CD4-positive, alpha-beta T cell treated with Interleukin-4 for 4 hours (primary cell): Measurements from ENCODE around the gene UCN3.
A peak's percentile ranks its signal among the peaks of the same experiment; 100 is the strongest.

Experiments used
- DNase-seq: peaks from one replicate; pipeline ENCODE4 v3.0.0-alpha.2; 2020

The UCN3 gene, protein sequence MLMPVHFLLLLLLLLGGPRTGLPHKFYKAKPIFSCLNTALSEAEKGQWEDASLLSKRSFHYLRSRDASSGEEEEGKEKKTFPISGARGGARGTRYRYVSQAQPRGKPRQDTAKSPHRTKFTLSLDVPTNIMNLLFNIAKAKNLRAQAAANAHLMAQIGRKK

DNA sequence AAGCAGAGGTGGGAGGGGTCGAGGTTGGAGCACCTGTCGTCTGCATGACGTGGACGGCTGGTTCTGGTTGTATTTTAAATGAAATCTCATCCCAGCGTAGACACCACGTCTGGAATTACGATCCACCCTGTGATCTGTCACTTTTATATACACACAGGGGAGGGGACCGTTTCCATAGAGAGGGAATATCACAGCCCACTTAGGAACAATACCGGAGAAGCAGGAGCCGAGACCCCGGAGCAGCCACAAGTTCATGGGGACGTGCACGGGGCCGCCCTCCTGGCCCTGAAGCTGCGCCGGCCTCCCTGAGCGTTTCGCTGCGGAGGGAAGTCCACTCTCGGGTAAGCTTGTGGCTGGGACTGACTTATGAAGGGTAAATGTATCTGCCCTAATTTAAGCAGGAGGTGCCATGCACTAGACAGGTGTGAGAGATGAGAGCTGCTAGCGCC, at the start of gene UCN3:
UCN3 (plus strand) TSS at position 77 of the 449 bp plus-strand sequence. CDS start 8,755 bp downstream, outside the sequence.
- DNase-seq, result no peak

DNA sequence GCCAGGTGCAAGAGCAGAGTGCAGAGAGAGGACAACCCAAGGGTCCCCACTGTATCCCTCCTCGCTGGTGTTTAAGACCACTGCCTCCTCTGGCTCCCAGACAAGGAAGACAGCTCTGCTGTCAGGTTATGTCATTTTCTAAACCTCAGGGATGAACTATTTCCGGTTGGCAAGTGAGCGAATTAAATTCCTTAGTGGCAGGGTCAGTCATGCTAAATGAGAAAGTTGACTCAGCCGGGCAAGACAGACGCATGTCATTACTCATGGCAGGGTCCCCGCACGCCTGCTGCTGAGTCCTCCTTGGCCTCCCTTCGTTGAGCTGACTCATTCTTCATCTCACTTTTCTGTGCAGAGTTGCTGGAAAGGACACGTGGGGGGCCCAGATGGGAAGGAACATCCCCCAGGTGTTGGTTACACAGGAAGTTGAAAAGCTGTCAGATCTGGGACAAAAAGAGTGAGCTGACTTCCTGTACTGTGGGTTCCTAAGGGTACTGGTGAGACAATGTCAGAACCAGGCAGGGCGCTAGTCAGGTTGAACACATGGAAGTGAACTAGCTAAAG, 47.1 kb upstream of the UCN3 start:
- peak; percentile 79 for DNase-seq

DNA sequence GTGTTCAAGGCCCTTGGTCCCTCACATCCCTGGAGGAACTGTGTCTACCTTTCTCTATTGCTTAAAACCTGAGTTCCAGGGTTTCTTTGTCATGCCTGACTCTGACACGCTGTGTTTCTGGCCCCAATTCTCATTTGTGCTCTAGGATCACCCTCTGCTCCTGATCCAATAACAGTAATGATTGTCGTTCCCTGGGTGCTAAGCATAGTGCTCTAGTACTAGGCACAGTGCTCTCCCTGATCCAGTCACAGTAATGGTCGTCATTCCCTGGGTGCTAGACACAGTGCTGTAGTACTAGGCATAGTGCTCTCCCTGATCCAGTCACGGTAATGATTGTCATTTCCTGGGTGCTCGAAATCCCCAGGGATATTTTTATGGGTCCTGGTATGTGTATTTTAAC, 46.6 kb upstream of the UCN3 start:
- no peak for DNase-seq

DNA sequence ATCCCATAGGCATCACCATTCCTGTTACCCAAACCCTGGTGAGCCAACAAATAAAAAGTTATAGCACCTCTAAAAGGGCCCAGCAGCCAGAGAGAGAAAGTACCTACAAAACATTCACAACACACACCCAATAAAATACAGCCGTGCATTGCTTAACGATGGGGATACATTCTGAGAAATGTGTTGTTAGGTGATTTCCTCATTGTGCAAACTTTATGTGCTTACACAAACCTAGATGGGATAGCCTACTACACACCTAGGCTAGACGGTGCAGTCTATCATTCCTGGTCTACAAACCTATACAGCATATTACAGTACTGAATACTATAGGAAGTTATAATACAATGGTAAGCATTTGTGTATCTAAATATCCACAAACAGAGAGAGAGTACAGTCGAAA, 44.9 kb upstream of the UCN3 start:
- DNase-seq, result no peak

DNA sequence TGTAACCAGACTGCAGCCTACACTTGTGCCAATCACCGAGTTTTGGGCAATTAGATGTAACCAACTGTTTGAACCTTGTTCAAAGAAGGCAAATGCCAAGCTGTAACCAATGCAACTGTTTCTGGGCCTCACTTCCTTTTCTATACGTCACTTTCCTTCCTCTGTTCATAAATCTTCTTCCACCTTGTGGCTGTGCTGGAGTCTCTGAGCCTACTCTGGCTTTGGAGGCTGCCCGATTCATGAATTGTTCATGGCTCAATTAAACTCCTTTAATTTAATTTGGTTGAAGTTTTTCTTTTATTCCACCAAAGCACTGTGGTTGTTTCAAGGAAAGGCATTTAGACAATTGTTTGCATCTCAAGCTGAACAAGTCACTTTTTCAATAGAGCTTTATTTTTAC, 43.5 kb upstream of the UCN3 start:
- no peak for DNase-seq

DNA sequence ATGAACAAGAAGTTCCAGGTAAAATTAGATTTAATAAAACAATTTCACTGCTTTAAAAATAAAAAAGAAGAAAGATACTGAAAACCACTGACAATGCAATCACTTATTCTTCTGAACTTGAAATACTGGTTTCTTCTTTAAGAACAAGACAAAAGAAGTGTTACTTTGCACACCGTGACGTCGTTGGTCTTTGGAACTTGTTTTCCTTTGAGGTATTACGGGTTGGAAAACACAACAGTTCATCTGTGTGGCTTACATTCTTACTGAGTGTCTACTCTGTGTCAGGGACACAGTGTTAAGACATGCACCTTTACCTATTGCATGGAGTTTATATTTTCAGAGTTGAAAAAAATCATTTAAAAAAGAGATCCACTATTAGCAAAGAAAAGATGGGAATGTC, 41.3 kb upstream of the UCN3 start:
- no peak for DNase-seq

DNA sequence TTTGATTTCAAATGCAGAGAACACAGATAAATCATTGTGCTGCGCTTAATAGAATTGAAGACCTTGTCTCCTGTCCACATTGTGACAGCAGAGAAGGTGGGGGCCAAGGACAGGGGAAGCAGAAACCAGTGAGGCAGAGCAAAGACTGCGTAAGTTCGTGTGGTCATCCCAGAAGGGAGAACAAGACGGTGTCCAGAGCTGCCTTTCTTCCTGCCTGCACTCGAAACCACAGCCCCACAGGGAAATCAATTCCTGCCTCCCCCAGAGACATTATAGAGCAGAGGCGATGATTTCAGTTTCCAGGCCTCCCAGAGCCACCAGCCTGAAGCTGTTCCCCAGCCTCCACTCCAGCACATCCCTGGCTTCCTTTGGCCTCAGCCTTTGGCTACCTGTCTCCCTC, 39.7 kb upstream of the UCN3 start:
- no peak for DNase-seq

DNA sequence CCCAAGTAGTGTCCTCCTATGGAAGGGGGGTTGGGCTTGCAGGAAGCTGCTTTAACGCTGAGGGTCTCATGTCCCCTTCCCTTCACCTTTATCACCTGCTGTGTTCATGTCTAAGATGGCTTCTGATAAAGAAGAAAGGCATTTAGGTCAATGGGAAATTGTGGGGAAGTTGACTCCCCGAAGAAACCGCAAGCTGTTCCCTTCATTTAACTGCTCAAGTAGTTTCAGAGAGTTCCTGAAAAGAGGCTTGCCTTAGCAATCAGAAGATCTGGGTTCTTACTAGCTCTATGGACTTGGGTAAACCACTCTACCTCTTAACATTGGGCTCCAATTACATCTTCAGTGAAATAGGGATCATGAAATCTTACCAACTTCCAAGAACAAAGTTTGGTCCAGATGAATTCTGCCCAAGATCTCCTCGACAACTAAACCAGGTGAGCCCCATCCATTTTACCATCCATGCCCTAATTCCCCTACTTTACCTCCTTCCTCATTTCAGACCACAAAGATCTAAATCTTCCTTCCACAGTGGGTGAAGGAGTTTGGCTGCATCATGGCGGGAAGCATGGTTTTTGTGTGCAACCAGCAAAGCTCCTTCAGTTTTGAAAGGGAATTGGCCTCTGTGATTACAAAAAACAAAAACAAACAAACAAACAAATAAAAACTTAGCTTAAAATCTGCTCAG, 30.4 kb upstream of the UCN3 start:
- peak; percentile 2 for DNase-seq

DNA sequence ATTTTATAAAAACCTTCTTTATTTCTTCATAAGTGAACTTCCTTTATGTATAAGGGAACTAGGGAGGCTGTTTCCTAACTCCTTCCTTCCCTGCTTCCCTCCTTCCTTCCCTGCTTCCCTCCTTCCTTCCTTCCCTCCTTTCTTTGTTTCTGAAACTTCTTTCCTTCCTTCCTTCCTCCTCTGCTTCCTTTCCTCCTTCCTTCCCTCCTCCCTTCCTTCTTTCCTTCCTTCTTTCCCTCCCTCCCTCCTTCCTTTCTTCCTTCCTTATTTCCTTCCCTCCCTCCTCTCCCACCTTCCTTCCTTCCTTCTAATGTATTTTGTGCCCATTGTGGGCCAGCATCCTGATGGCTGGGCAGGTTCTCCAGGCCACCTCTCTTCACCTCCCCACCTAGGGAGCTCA, 26.8 kb upstream of the UCN3 start:
- DNase-seq, result no peak

DNA sequence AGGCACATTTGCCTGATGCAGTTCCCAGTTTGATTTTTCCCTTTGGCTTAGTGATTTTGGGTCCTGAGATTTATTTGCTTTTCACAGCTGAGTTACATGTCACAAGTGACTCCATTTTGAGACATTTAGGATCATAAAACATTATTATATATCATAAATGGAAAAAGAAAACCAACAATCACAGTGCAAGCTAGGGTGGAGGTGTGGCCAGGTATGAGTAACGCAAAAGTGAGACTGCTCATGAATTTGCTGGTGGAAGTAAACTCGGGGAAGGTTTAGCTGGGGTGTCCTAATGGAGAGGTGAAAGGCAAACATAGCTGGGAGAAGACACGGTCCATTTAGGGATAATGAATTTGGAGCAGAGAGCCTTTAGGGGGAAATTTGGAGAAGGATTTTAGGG, 21.7 kb upstream of the UCN3 start:
- DNase-seq, result no peak

DNA sequence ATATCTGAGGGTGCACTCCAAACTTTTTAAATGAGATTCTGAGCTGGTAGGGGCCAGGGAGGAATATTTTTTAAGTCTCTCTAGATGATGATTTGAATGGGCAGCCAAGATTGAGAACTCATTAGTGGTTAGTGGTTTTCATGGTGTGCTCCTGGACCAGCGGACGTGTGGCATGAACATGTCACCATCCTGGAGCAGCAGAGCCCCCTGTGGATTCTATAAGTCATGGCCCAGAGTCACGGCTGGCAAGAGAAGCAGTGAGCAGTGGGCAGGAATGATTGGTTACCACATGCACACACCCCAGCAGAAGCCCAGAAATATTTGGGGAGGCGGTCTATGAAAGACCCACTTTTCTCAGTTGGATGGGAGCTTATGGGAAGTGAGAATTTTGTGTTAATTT, 21.2 kb upstream of the UCN3 start:
- no peak for DNase-seq

DNA sequence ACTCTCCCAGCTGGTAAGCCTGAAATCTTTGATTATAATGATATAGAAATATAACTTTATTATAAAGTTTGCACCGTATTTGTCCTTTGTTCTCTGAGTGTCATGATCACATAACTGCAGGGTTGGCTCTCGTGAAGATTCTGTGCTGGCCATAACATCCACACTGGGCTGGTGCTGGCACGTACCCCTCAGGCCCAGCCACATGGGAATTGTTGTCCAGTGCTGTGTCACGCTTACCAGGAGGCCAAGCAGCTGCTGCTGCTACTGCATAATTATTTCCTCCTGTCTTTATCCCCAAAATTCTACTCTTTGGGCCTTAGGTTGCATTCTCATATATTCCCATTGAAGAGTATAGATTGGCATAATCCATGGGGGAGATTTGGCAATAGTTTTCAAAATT, 20.8 kb upstream of the UCN3 start:
- no peak for DNase-seq

DNA sequence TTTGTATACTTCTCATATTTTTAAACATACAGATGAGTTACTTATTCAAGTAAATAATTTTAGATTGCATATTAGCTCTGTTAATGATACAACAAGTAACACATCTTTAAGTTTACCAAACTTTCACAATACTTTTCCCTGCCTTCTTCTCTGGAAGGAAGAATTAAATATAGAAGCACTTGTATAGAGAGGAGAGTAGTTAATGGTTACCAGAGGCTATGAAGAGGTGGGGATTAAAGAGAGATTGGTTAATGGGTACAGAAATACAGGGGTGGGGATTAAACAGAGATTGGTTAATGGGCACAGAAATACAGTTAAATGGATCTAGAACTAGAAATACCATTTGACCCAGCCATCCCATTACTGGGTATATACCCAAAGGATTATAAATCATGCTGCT, 20.0 kb upstream of the UCN3 start:
- DNase-seq, result no peak

DNA sequence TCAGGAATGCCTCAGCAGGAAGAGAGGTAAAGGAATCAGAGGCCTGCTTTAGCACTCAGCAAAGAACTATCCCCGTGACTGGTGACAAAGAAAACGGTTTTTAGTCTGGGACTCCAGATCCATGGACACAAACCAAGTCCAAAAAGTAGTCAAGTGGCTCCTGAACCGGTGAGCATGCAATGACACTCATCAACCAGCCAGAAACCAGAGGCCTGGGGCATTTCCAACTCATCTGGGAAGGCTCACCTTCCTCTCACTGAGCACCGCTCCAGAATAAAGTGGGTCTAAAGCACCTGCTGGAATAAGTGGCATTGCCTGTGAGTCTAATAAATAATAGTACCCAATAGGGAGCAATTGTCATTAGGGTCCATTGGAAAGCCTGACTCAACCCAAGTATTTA, 17.9 kb upstream of the UCN3 start:
- no peak for DNase-seq

DNA sequence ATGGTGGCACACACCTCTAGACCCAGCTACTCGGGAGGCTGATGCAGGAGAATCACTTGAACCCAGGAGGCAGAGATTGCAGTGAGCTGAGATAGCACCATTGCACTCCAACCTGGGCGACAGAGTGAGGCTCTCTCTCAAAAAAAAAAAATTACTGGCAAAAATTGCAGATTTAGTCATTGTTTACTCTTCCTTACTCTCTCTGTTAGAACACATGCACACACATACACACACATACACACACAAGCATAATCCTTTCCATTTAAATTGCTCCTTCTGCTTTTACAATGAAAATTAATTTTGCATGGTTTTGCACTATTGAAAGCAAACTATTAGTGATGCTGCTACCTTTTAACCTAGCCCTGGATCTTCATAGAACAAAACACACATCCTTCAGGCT, 15.4 kb upstream of the UCN3 start:
- no peak for DNase-seq

DNA sequence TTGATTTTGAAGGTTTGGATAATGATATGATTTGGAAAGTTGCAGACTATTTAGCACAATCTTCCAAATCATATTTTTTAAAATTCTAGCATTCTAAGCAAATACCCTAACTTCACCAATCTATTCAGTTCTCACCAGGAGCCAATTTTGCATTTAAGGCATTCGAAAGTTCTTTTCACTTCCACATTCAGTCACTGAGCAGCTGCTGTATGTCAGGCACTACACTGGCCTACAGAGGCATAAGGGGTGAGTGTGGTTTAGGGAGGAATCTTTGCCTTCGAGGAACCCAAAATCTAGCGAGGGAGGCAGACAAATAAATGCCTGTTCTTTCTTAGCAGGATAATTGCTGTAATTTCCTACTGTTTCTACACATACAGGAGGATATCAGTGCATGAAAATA, 10.7 kb upstream of the UCN3 start:
- no peak for DNase-seq

DNA sequence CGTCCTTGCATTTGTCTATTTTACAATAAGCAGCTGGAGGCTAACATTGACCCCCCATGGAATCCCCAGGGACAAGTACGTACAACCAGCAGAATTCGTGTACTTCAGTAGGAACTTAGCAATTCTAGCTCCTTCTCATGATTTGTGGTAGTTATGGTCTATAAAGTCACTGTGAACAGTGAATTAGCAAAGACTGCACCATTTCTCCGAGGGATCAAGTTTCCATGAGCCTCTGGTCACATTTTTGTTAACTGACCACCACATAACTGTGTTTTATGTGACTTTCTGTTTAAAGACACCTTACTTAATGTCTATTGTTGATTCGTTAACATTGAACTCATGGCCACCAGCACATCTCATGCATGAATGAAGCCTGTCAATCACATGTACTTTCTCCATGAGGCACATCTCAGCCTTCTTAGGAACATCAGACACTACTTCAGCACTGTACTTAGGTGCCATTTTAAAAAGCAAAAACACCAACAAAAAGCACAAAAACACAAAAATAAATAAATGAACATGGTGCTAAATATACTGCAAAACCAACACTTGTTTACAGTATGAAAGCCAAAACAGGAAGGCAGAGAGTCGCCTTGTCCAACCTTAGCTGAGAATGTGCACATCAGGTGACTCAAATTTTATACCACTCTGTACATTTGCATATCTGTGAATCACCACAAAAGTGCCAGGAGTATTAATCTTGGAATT, 9.0 kb upstream of the UCN3 start:
- DNase-seq, result no peak

DNA sequence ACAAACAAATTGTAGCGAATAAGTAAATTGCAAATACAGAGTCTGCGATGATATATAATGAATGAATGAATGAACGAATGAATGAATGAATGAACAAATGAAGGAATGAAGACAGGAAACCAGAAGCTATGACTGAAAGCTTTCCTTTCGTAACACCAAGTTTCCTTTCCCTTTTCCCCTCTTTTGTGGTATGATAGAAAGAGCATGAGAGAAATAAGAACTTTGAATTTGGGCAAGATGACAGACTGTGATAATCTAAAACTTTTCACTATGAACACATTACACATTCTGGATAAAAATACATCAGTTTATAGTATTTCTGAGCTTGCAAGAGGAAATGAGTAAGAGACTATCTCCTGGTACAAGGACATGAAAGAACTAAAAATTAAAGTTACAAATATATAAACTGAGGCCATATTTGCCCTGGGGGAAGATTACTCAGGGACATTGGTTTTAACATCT, 8.4 kb upstream of the UCN3 start:
- no peak for DNase-seq

DNA sequence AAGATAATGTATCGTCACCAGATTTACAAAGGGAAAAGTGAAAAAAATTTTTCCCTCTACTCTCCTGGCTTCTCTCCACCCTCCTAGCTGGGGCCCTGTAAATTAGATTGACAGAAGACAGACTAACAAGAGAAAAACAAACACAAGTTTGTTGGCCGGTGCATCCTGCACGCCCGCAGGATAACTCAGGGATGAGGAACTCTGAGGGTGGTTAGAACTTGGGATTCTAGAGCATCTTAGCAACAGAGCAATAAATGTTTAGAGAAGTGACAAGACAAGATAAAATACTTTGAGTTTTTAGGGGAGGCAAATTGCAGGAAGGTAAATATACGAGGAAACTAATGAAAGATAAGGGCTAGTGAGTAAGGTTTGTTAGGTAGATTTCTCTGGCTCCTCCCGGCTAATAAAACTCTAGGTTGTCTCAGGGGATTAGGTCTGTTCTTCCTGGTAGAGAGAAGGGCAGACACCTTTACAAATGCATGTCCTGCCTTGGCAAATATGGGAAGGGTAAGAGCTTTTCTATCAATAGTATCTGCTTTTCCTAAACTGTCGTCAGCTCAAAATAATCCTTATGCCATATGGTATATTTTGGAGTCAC, 4.3 kb upstream of the UCN3 start:
- no peak for DNase-seq

DNA sequence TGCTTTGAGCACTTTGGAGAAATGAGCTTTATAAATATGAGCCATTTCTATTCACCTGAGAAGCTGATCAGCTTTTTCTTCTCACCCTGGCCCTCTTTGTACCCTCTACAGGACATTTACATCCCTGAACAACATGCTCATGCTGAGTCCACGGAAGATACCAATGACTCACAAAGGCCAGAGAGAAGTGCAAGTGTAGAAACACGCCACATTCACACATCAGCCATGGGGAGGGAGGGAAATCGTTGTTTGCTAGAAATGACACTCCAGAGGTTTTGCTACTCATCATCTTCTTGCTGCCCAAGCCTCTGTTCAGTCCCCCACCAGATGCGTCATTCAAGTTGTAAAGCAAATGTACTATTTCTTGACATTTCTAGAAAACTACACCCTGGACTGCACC, 2.8 kb upstream of the UCN3 start:
- DNase-seq, result no peak

DNA sequence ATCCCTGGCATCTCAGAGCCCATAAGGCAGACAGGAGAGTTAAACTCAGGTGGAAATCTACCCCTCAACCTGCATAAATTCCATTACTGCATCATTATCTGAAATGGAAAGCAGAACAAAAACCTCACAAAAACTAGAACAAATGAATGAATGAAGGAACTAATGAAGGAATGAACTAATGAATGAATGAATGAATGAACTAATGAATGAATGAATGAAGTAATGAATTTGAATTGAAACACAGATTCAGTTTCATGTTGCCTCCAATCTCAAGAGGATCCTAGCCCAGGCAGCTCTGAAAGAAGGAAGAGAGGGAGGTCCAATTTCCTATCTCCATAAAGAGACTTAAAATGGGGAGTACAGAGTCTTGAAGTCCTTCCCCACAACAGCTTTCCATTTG, 1.9 kb upstream of the UCN3 start:
- DNase-seq, result no peak

DNA sequence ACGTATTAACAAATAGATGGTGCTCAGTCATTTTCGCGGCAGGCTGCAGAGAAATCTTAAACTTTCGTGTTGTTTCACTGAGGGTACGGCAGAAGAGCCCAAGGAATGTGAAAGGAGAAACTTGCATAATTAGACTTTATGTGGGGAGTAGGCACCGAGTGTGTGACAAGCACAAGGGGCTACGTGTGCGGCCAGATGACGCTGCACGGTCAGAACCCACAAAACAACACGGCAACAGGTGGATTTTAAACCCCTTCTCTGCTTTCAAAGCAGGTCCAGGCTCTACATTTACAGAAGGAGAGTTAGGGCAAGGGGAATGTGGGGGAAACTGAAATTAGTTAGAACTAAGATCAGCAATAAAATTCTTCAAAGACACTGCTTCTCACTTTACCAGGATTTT, 392 bp upstream of the UCN3 start:
- DNase-seq, result no peak

DNA sequence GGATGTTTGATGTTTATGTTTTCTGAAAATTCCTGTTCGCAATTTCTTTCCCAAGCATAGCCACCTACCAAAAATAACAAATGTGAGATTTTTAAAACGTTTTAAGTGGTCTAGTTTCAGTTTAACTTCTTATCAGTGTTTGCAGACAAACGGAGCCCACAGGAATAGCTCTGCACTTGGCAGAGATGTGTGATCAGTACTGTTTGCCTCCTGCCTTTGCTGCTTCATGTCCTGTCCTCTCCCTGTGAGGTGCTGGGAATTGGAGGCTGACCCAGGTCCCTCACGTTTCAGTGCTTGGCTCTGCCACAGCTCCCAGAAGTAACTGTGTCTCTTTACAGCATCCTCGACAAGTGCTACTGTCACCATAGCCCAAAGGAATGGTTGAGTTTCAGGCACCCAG, 1.2 kb downstream of the UCN3 start:
- DNase-seq, result no peak
